BLaER1 treated with 17β-estradiol and CSF1 and Interleukin-3, amounts not matched to agents 10 nM and 100 nM (cell line): ENCODE data around the gene ANXA4.
A peak's percentile ranks its signal among the peaks of the same experiment; 100 is the strongest.

Source experiments
- H3K27ac ChIP-seq, 11 experiments: shearing (Covaris generic); formaldehyde crosslinking; 2 replicates each; pipeline ENCODE4 v1.8.1; 2022
- H3K27me3 ChIP-seq, 11 experiments: shearing (Covaris generic); formaldehyde crosslinking; 2 replicates each; pipeline ENCODE4 v1.8.1; 2022
- H3K36me3 ChIP-seq, 11 experiments: shearing (Covaris generic); formaldehyde crosslinking; 2 replicates each; pipeline ENCODE4 v1.8.1; 2022
- H3K4me1 ChIP-seq, 10 experiments: shearing (Covaris generic); formaldehyde crosslinking; 2 replicates each; pipeline ENCODE4 v1.8.1; 2022
- H3K4me2 ChIP-seq, 11 experiments: shearing (Covaris generic); formaldehyde crosslinking; 2 replicates each; pipeline ENCODE4 v1.8.1; 2022
- H3K4me3 ChIP-seq, 10 experiments: shearing (Covaris generic); formaldehyde crosslinking; 2 replicates each; pipeline ENCODE4 v1.8.1; 2022
- H3K9ac ChIP-seq, 11 experiments: shearing (Covaris generic); formaldehyde crosslinking; 2 replicates each; pipeline ENCODE4 v1.8.1; 2022
- H3K9me3 ChIP-seq, 11 experiments: shearing (Covaris generic); formaldehyde crosslinking; replicated peaks in 1 of 11; 2 replicates each; pipeline ENCODE4 v1.8.1; 2022
- H4K20me1 ChIP-seq, 11 experiments: shearing (Covaris generic); formaldehyde crosslinking; 2 replicates each; pipeline ENCODE4 v1.8.1; 2022
- Cebpa-rat ChIP-seq, 11 experiments: shearing (Covaris generic); IDR thresholded peaks; 2 replicates each; pipeline ENCODE4 v1.8.1; 2022

The ANXA4 gene

GRCh38 chr2:69741575-69742321, at the start of gene ANXA4:
ANXA4 (plus strand) TSS chr2:69742134; CDS start chr2:69781566, 39,432 bp downstream.
- no peaks in the 10 kb centered on the region for H3K27me3 ChIP-seq
- no peak for TF ChIP-seq Cebpa-rat (IDR thresholded peaks at IDR 0.05)
- peaks cover 0 to 33% (median 0%) of the 10 kb centered on the region in 11 experiments; a peak in 5 of 22 replicates for H4K20me1 ChIP-seq
- H3K9me3 ChIP-seq, result no peaks in the 10 kb centered on the region
- peak within 1 kb of the TSS; percentile 86 to 99 (median 96) for H3K4me2 ChIP-seq
- peak within 1 kb of the TSS; percentile 75 to 98 (median 86) for H3K4me3 ChIP-seq
- peaks cover 23 to 49% (median 31%) of the 10 kb centered on the region in 10 experiments for H3K4me1 ChIP-seq
- H3K27ac ChIP-seq, result peak within 1 kb of the TSS; percentile 68 to 91 (median 85)
- peaks cover 0 to 13% (median 0%) of the 10 kb centered on the region in 11 experiments; a peak in 3 of 22 replicates for H3K36me3 ChIP-seq
- H3K9ac ChIP-seq, result peak within 1 kb of the TSS; percentile 80 to 95 (median 86)

- Histone ChIP-seq H3K4me1 (peaks cover 58 to 87% (median 83%) of the 10 kb centered on the region in 10 experiments), H3K4me3 (no peak overlapping the region; a peak in 1 of 20 replicates), H3K27ac (peak overlapping the region in 8 of 11 experiments; percentile 81 to 93 (median 89); a peak in 15 of 22 replicates), H4K20me1 (no peaks in the 10 kb centered on the region), H3K36me3 (no peaks in the 10 kb centered on the region), H3K27me3 (no peaks in the 10 kb centered on the region), H3K9ac (peak overlapping the region in 5 of 11 experiments; percentile 73 to 82 (median 77); a peak in 5 of 22 replicates), H3K9me3 (peaks cover 0 to 4% (median 0%) of the 10 kb centered on the region in 11 experiments; a peak in 2 of 22 replicates), H3K4me2 (peak overlapping the region; percentile 72 to 98 (median 89); a peak in 21 of 22 replicates)
- TF ChIP-seq Cebpa-rat (IDR thresholded peaks at IDR 0.05), result no peak
These were observed 49.5 kb upstream of the ANXA4 start for GRCh38 chr2:69692424-69692823.

- H3K9me3 ChIP-seq, result peaks cover 0 to 4% (median 0%) of the 10 kb centered on the region in 11 experiments; a peak in 4 of 22 replicates
- H3K4me2 ChIP-seq, result peak overlapping the region; percentile 72 to 98 (median 89)
- no peaks in the 10 kb centered on the region for H3K27me3 ChIP-seq
- no peaks in the 10 kb centered on the region for H3K36me3 ChIP-seq
- H3K4me1 ChIP-seq, result peaks cover 54 to 89% (median 85%) of the 10 kb centered on the region in 10 experiments
- H3K27ac ChIP-seq, result peak overlapping the region in 10 of 11 experiments; percentile 64 to 93 (median 88); a peak in 20 of 22 replicates
- H4K20me1 ChIP-seq, result no peaks in the 10 kb centered on the region
- H3K4me3 ChIP-seq, result peak overlapping the region in 8 of 10 experiments; percentile 0 to 54 (median 47); a peak in 12 of 20 replicates
- H3K9ac ChIP-seq, result peak overlapping the region in 9 of 11 experiments; percentile 53 to 82 (median 77); a peak in 19 of 22 replicates
- TF ChIP-seq Cebpa-rat (IDR thresholded peaks at IDR 0.05), result peak in 8 of 11 experiments; percentile 40 to 91 (median 76); a peak in 13 of 22 replicates
These were observed 48.7 kb upstream of the ANXA4 start for GRCh38 chr2:69693059-69693774.

GRCh38 chr2:69693775-69694450, 48.0 kb upstream of the ANXA4 start:
- peaks cover 47 to 86% (median 79%) of the 10 kb centered on the region in 10 experiments for H3K4me1 ChIP-seq
- H3K4me2 ChIP-seq, result peak overlapping the region; percentile 72 to 98 (median 89)
- peak in 1 of 11 experiments; percentile 9; a peak in 3 of 22 replicates for TF ChIP-seq Cebpa-rat (IDR thresholded peaks at IDR 0.05)
- H3K36me3 ChIP-seq, result no peaks in the 10 kb centered on the region
- peak overlapping the region in 9 of 11 experiments; percentile 53 to 82 (median 77); a peak in 19 of 22 replicates for H3K9ac ChIP-seq
- peak overlapping the region; percentile 9 to 93 (median 88); a peak in 20 of 22 replicates for H3K27ac ChIP-seq
- no peaks in the 10 kb centered on the region for H4K20me1 ChIP-seq
- H3K4me3 ChIP-seq, result peak overlapping the region in 8 of 10 experiments; percentile 0 to 54 (median 47); a peak in 12 of 20 replicates
- H3K27me3 ChIP-seq, result no peaks in the 10 kb centered on the region
- peaks cover 0 to 6% (median 0%) of the 10 kb centered on the region in 11 experiments; a peak in 4 of 22 replicates for H3K9me3 ChIP-seq

- H3K36me3 ChIP-seq, result no peaks in the 10 kb centered on the region
- peaks cover 40 to 91% (median 79%) of the 10 kb centered on the region in 10 experiments for H3K4me1 ChIP-seq
- H3K4me3 ChIP-seq, result peak overlapping the region in 8 of 10 experiments; percentile 4 to 46 (median 20); a peak in 11 of 20 replicates
- peaks cover 0 to 6% (median 0%) of the 10 kb centered on the region in 11 experiments; a peak in 3 of 22 replicates for H3K9me3 ChIP-seq
- H3K27me3 ChIP-seq, result no peaks in the 10 kb centered on the region
- TF ChIP-seq Cebpa-rat (IDR thresholded peaks at IDR 0.05), result peak in 5 of 11 experiments; percentile 6 to 42 (median 22); a peak in 5 of 22 replicates
- H3K27ac ChIP-seq, result peak overlapping the region in 10 of 11 experiments; percentile 18 to 93 (median 84); a peak in 19 of 22 replicates
- H4K20me1 ChIP-seq, result no peaks in the 10 kb centered on the region
- peak overlapping the region; percentile 76 to 95 (median 88) for H3K4me2 ChIP-seq
- H3K9ac ChIP-seq, result peak overlapping the region in 9 of 11 experiments; percentile 20 to 69 (median 56); a peak in 17 of 22 replicates
These were observed 46.8 kb upstream of the ANXA4 start for GRCh38 chr2:69694894-69695849.

- Histone ChIP-seq H3K4me2 (peak overlapping the region; percentile 76 to 95 (median 88); a peak in 21 of 22 replicates), H3K9me3 (peaks cover 0 to 6% (median 0%) of the 10 kb centered on the region in 11 experiments; a peak in 2 of 22 replicates), H3K36me3 (no peaks in the 10 kb centered on the region), H3K9ac (peak overlapping the region in 1 of 11 experiments; percentile 66; a peak in 2 of 22 replicates), H3K4me3 (no peak overlapping the region), H3K27ac (peak overlapping the region in 9 of 11 experiments; percentile 47 to 93 (median 88); a peak in 16 of 22 replicates), H3K4me1 (peaks cover 40 to 85% (median 73%) of the 10 kb centered on the region in 10 experiments), H3K27me3 (no peaks in the 10 kb centered on the region), H4K20me1 (no peaks in the 10 kb centered on the region)
- no peak for TF ChIP-seq Cebpa-rat (IDR thresholded peaks at IDR 0.05)
These were observed 46.1 kb upstream of the ANXA4 start for GRCh38 chr2:69695850-69696216.

- no peaks in the 10 kb centered on the region for H3K36me3 ChIP-seq
- peaks cover 33 to 60% (median 48%) of the 10 kb centered on the region in 10 experiments for H3K4me1 ChIP-seq
- no peaks in the 10 kb centered on the region for H3K27me3 ChIP-seq
- no peak overlapping the region for H3K9ac ChIP-seq
- H3K4me2 ChIP-seq, result no peak overlapping the region
- H4K20me1 ChIP-seq, result no peaks in the 10 kb centered on the region
- TF ChIP-seq Cebpa-rat (IDR thresholded peaks at IDR 0.05), result no peak
- H3K9me3 ChIP-seq, result peaks cover 0 to 6% (median 0%) of the 10 kb centered on the region in 11 experiments; a peak in 2 of 22 replicates
- H3K27ac ChIP-seq, result no peak overlapping the region
- no peak overlapping the region for H3K4me3 ChIP-seq
These were observed 41.6 kb upstream of the ANXA4 start for GRCh38 chr2:69700381-69700780.
